Measurements from ENCODE around the gene CATSPER4.

CATSPER4 gene

GRCh38 chr1:26200413-26200812, 10.0 kb downstream of the CATSPER4 start:
- H3K36me3 ChIP-seq (replicated peaks in 1 of 2; ENCODE audit: control insufficient read depth in 2 of 2, insufficient read depth in 2 of 2, low read length in 2 of 2) = no peaks in the 10 kb centered on the region
- no peak overlapping the region for H2BK12ac ChIP-seq (ENCODE audit: low read length)
- H3K18ac ChIP-seq (ENCODE audit: low read length) = no peak overlapping the region
- H3K79me1 ChIP-seq (ENCODE audit: low read depth, low read length) = no peaks in the 10 kb centered on the region
- H3K14ac ChIP-seq (ENCODE audit: low read length) = no peak overlapping the region
- H4K8ac ChIP-seq (ENCODE audit: low read depth, low read length) = no peak overlapping the region
- H2BK15ac ChIP-seq (ENCODE audit: low read length) = no peak overlapping the region
- H3K23ac ChIP-seq (ENCODE audit: low read depth, low read length, poor library complexity) = no peak overlapping the region
- WGBS, 2 donors (ENCODE audit: extremely low coverage in 2 of 2, insufficient read length in 2 of 2, insufficient replicate concordance in 1 of 2) = no CpG with 5 or more reads among the region's 5 CpGs
- H3K4me1 ChIP-seq (ENCODE audit: control insufficient read depth in 2 of 2, insufficient read depth in 1 of 2, low read depth in 1 of 2, low read length in 2 of 2) = peaks cover 3 to 9% of the 10 kb centered on the region in 2 donors
- H3K9me3 ChIP-seq (replicated peaks in 1 of 2; ENCODE audit: control insufficient read depth in 2 of 2, insufficient read depth in 1 of 2, low read depth in 1 of 2, low read length in 2 of 2) = no peaks in the 10 kb centered on the region
- H3K9ac ChIP-seq (ENCODE audit: low read depth, low read length, poor library complexity) = no peak overlapping the region
- peak overlapping the region; percentile 74 for H2AFZ ChIP-seq (ENCODE audit: low read length)
- H4K91ac ChIP-seq (ENCODE audit: low read depth, low read length, poor library complexity) = peak overlapping the region; percentile 1
- no peak overlapping the region for H3K4ac ChIP-seq (ENCODE audit: low read length)
- DNase-seq (ENCODE audit: low spot score) = no peak
- peaks cover 0 to 29% (median 0%) of the 10 kb centered on the region in 3 experiments for H3K27me3 ChIP-seq (ENCODE audit: control insufficient read depth in 3 of 3, insufficient read depth in 3 of 3, low read depth in 1 of 3, low read length in 3 of 3)
- H3K4me2 ChIP-seq (ENCODE audit: insufficient read depth, low read length, poor library complexity, severe bottlenecking) = no peak overlapping the region
- H3K4me3 ChIP-seq (ENCODE audit: low read length in 2 of 2) = no peak overlapping the region
- H2BK120ac ChIP-seq (ENCODE audit: low read depth, low read length) = no peak overlapping the region
- no peak overlapping the region for H2AK5ac ChIP-seq (ENCODE audit: low read depth, low read length)
- no peak overlapping the region for H2BK5ac ChIP-seq (ENCODE audit: low read length)
- H3K27ac ChIP-seq (replicated peaks; ENCODE audit: low read length) = no peak overlapping the region

GRCh38 chr1:26203642-26204318, 13.4 kb downstream of the CATSPER4 start:
- no peaks in the 10 kb centered on the region for H3K9me3 ChIP-seq (replicated peaks in 1 of 2; ENCODE audit: control insufficient read depth in 2 of 2, insufficient read depth in 1 of 2, low read depth in 1 of 2, low read length in 2 of 2)
- no peak overlapping the region for H2AFZ ChIP-seq (ENCODE audit: low read length)
- no peak overlapping the region for H3K4me2 ChIP-seq (ENCODE audit: insufficient read depth, low read length, poor library complexity, severe bottlenecking)
- H3K79me1 ChIP-seq (ENCODE audit: low read depth, low read length) = no peaks in the 10 kb centered on the region
- peak overlapping the region; percentile 15 for H2BK15ac ChIP-seq (ENCODE audit: low read length)
- H3K27me3 ChIP-seq (ENCODE audit: control insufficient read depth in 3 of 3, insufficient read depth in 3 of 3, low read depth in 1 of 3, low read length in 3 of 3) = peaks cover 0 to 18% (median 0%) of the 10 kb centered on the region in 3 experiments
- no peak overlapping the region for H3K23ac ChIP-seq (ENCODE audit: low read depth, low read length, poor library complexity)
- no peak overlapping the region for H4K91ac ChIP-seq (ENCODE audit: low read depth, low read length, poor library complexity)
- no peak overlapping the region for H2BK12ac ChIP-seq (ENCODE audit: low read length)
- H3K4me1 ChIP-seq (ENCODE audit: control insufficient read depth in 2 of 2, insufficient read depth in 1 of 2, low read depth in 1 of 2, low read length in 2 of 2) = peaks cover 3 to 9% of the 10 kb centered on the region in 2 donors
- no CpG with 5 or more reads among the region's 9 CpGs for WGBS, 2 donors (ENCODE audit: extremely low coverage in 2 of 2, insufficient read length in 2 of 2, insufficient replicate concordance in 1 of 2)
- H3K4me3 ChIP-seq (ENCODE audit: low read length in 2 of 2) = no peak overlapping the region
- no peak overlapping the region for H3K14ac ChIP-seq (ENCODE audit: low read length)
- H3K27ac ChIP-seq (replicated peaks; ENCODE audit: low read length) = no peak overlapping the region
- H2BK5ac ChIP-seq (ENCODE audit: low read length) = no peak overlapping the region
- no peaks in the 10 kb centered on the region for H3K36me3 ChIP-seq (replicated peaks in 1 of 2; ENCODE audit: control insufficient read depth in 2 of 2, insufficient read depth in 2 of 2, low read length in 2 of 2)
- H3K4ac ChIP-seq (ENCODE audit: low read length) = no peak overlapping the region
- DNase-seq (ENCODE audit: low spot score) = no peak
- H3K18ac ChIP-seq (ENCODE audit: low read length) = peak overlapping the region; percentile 33
- H2AK5ac ChIP-seq (ENCODE audit: low read depth, low read length) = peak overlapping the region; percentile 5
- no peak overlapping the region for H3K9ac ChIP-seq (ENCODE audit: low read depth, low read length, poor library complexity)
- H2BK120ac ChIP-seq (ENCODE audit: low read depth, low read length) = no peak overlapping the region
- no peak overlapping the region for H4K8ac ChIP-seq (ENCODE audit: low read depth, low read length)

- WGBS, 2 donors (ENCODE audit: extremely low coverage in 2 of 2, insufficient read length in 2 of 2, insufficient replicate concordance in 1 of 2) = no CpG with 5 or more reads among the region's 5 CpGs
- no peak overlapping the region for H2BK15ac ChIP-seq (ENCODE audit: low read length)
- H2BK12ac ChIP-seq (ENCODE audit: low read length) = no peak overlapping the region
- H2AFZ ChIP-seq (ENCODE audit: low read length) = no peak overlapping the region
- no peaks in the 10 kb centered on the region for H3K79me1 ChIP-seq (ENCODE audit: low read depth, low read length)
- no peak overlapping the region for H3K9ac ChIP-seq (ENCODE audit: low read depth, low read length, poor library complexity)
- no peak for DNase-seq (ENCODE audit: low spot score)
- H2BK5ac ChIP-seq (ENCODE audit: low read length) = no peak overlapping the region
- no peak overlapping the region for H3K4me2 ChIP-seq (ENCODE audit: insufficient read depth, low read length, poor library complexity, severe bottlenecking)
- H3K27ac ChIP-seq (replicated peaks; ENCODE audit: low read length) = no peak overlapping the region
- peaks cover 0 to 13% (median 0%) of the 10 kb centered on the region in 3 experiments for H3K27me3 ChIP-seq (ENCODE audit: control insufficient read depth in 3 of 3, insufficient read depth in 3 of 3, low read depth in 1 of 3, low read length in 3 of 3)
- no peak overlapping the region for H3K14ac ChIP-seq (ENCODE audit: low read length)
- H3K9me3 ChIP-seq (replicated peaks in 1 of 2; ENCODE audit: control insufficient read depth in 2 of 2, insufficient read depth in 1 of 2, low read depth in 1 of 2, low read length in 2 of 2) = no peaks in the 10 kb centered on the region
- H3K23ac ChIP-seq (ENCODE audit: low read depth, low read length, poor library complexity) = peak overlapping the region; percentile 50
- no peak overlapping the region for H3K4ac ChIP-seq (ENCODE audit: low read length)
- H3K36me3 ChIP-seq (replicated peaks in 1 of 2; ENCODE audit: control insufficient read depth in 2 of 2, insufficient read depth in 2 of 2, low read length in 2 of 2) = no peaks in the 10 kb centered on the region
- peaks cover 0 to 3% of the 10 kb centered on the region in 2 donors for H3K4me1 ChIP-seq (ENCODE audit: control insufficient read depth in 2 of 2, insufficient read depth in 1 of 2, low read depth in 1 of 2, low read length in 2 of 2)
- no peak overlapping the region for H4K91ac ChIP-seq (ENCODE audit: low read depth, low read length, poor library complexity)
- no peak overlapping the region for H4K8ac ChIP-seq (ENCODE audit: low read depth, low read length)
- no peak overlapping the region for H2BK120ac ChIP-seq (ENCODE audit: low read depth, low read length)
- H3K4me3 ChIP-seq (ENCODE audit: low read length in 2 of 2) = no peak overlapping the region
- no peak overlapping the region for H3K18ac ChIP-seq (ENCODE audit: low read length)
- H2AK5ac ChIP-seq (ENCODE audit: low read depth, low read length) = no peak overlapping the region
Observed at GRCh38 chr1:26210147-26210870, 19.9 kb downstream of the CATSPER4 start.

GRCh38 chr1:26212726-26213125, 22.3 kb downstream of the CATSPER4 start:
- Histone ChIP-seq H2AK5ac (ENCODE audit: low read depth, low read length) (no peak overlapping the region), H3K23ac (ENCODE audit: low read depth, low read length, poor library complexity) (no peak overlapping the region), H2BK12ac (ENCODE audit: low read length) (no peak overlapping the region), H3K14ac (ENCODE audit: low read length) (no peak overlapping the region), H3K4ac (ENCODE audit: low read length) (no peak overlapping the region), H3K4me1 (ENCODE audit: control insufficient read depth in 2 of 2, insufficient read depth in 1 of 2, low read depth in 1 of 2, low read length in 2 of 2) (peaks cover 0 to 3% of the 10 kb centered on the region in 2 donors), H3K9ac (ENCODE audit: low read depth, low read length, poor library complexity) (no peak overlapping the region), H2BK5ac (ENCODE audit: low read length) (no peak overlapping the region), H3K27ac (replicated peaks; ENCODE audit: low read length) (no peak overlapping the region), H2BK15ac (ENCODE audit: low read length) (no peak overlapping the region), H2AFZ (ENCODE audit: low read length) (no peak overlapping the region), H3K4me3 (ENCODE audit: low read length in 2 of 2) (no peak overlapping the region), H3K9me3 (replicated peaks in 1 of 2; ENCODE audit: control insufficient read depth in 2 of 2, insufficient read depth in 1 of 2, low read depth in 1 of 2, low read length in 2 of 2) (no peaks in the 10 kb centered on the region), H3K36me3 (replicated peaks in 1 of 2; ENCODE audit: control insufficient read depth in 2 of 2, insufficient read depth in 2 of 2, low read length in 2 of 2) (no peaks in the 10 kb centered on the region), H3K4me2 (ENCODE audit: insufficient read depth, low read length, poor library complexity, severe bottlenecking) (no peak overlapping the region), H3K18ac (ENCODE audit: low read length) (no peak overlapping the region), H2BK120ac (ENCODE audit: low read depth, low read length) (no peak overlapping the region), H4K91ac (ENCODE audit: low read depth, low read length, poor library complexity) (no peak overlapping the region), H4K8ac (ENCODE audit: low read depth, low read length) (no peak overlapping the region), H3K79me1 (ENCODE audit: low read depth, low read length) (no peaks in the 10 kb centered on the region), H3K27me3 (ENCODE audit: control insufficient read depth in 3 of 3, insufficient read depth in 3 of 3, low read depth in 1 of 3, low read length in 3 of 3) (peaks cover 0 to 21% (median 0%) of the 10 kb centered on the region in 3 experiments)
- DNase-seq (ENCODE audit: low spot score) = no peak
- no CpG with 5 or more reads among the region's 5 CpGs for WGBS, 2 donors (ENCODE audit: extremely low coverage in 2 of 2, insufficient read length in 2 of 2, insufficient replicate concordance in 1 of 2)
